Adrenal gland (tissue), 5 donors: ENCODE data around the gene STX8.

Experiments used
- POLR2A ChIP-seq, 2 donors: fragments of 450-650 bp; IDR thresholded peaks; one replicate each; pipeline ENCODE4 v1.6.1; 2017; ENCODE audit warnings: antibody characterized with exemption in 2 of 2, mild to moderate bottlenecking in 2 of 2, moderate library complexity in 1 of 2
- TF ChIP-seq, protein P1 (sequence below), 6 experiments: fragments of 450-650 bp in 4 of 6; fragments of 200-600 bp in 2 of 6; sonication (generic) in 1 of 6; IDR thresholded peaks; 1 replicate in 5 of 6; 2 replicates in 1 of 6; pipeline versions ENCODE4 v1.5.1 to v1.8.0; 2016 to 2021; ENCODE audit warnings: antibody characterized with exemption in 6 of 6, mild to moderate bottlenecking in 2 of 6, moderate library complexity in 1 of 6
- donor health status: DM: no; HTN: no; CAD: no.

DNA sequence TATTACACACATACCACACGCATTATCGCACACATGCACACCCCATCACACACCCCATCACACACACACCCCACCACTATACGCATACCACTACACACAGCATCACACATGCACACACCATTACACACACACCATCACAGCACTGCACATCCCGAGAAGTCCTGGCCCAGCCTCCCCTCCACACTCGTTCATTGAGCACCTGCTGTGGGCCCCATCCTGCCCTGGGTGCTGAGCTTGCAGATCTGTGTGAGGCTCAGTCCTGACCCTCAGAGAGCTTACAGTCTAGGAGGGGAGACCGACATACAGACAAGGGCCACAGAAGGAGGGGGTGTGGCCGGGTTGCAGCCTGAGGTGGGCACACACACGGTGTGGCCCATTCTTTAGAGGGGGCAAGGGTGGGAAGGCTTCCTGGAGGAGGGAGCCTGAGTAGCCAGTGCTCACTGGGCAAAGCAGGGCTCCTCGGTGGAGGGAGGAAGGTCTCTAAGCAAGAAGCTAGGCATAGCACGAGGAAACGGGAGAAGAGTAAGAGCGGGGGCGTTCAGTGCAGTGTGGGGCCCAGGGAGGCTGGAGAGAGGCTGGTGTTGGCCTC, 347.7 kb downstream of the STX8 start:
- TF ChIP-seq, protein P1, sequence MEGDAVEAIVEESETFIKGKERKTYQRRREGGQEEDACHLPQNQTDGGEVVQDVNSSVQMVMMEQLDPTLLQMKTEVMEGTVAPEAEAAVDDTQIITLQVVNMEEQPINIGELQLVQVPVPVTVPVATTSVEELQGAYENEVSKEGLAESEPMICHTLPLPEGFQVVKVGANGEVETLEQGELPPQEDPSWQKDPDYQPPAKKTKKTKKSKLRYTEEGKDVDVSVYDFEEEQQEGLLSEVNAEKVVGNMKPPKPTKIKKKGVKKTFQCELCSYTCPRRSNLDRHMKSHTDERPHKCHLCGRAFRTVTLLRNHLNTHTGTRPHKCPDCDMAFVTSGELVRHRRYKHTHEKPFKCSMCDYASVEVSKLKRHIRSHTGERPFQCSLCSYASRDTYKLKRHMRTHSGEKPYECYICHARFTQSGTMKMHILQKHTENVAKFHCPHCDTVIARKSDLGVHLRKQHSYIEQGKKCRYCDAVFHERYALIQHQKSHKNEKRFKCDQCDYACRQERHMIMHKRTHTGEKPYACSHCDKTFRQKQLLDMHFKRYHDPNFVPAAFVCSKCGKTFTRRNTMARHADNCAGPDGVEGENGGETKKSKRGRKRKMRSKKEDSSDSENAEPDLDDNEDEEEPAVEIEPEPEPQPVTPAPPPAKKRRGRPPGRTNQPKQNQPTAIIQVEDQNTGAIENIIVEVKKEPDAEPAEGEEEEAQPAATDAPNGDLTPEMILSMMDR (IDR thresholded peaks at IDR 0.05) = no peak
- no peak for TF ChIP-seq POLR2A (IDR thresholded peaks at IDR 0.05)
